Measurements from ENCODE around the gene NPEPL1. TPM values are rescaled to one million over a fixed set of nuclear protein-coding genes. Genes with fewer than 3 reads are reported as not detected.

Gene NPEPL1
- total RNA-seq, 1 experiment from 2014 or later, result 18.1 TPM

DNA sequence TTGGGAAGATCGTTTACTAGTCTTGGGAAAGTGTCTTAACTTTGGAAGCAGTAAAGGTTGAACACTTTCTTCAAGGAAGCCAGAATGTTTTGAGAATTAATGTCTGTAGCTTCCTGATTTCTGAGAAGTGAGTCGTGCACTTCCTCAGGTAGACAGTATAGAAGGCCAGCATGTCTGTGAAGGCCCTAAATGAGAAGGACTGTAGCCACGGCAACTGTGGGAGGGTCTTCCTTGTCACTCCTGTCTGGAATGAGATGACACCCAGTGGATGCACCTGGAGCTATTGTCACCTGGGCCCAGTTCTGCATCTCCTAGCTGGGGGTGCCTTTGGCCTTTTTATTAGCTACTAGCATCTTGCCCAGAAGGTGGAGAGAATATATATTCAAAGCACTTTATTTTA is 32.8 kb upstream of the NPEPL1 start:
- Mint-ChIP-seq H3K9me3 (ENCODE audit: low read depth, unreplicated experiment) (no peaks in the 10 kb centered on the region), H3K4me3 (ENCODE audit: low read depth, unreplicated experiment) (no peak overlapping the region), H3K27me3 (ENCODE audit: unreplicated experiment) (no peaks in the 10 kb centered on the region), H3K36me3 (ENCODE audit: insufficient read depth, unreplicated experiment) (peaks cover 27% of the 10 kb centered on the region), H3K4me1 (ENCODE audit: low read depth, unreplicated experiment) (peaks cover 29% of the 10 kb centered on the region), H3K27ac (ENCODE audit: unreplicated experiment) (peak overlapping the region; percentile 48)
- BruUV-seq (replicated peaks), result no TSS peak
- TF ChIP-seq, protein P1, sequence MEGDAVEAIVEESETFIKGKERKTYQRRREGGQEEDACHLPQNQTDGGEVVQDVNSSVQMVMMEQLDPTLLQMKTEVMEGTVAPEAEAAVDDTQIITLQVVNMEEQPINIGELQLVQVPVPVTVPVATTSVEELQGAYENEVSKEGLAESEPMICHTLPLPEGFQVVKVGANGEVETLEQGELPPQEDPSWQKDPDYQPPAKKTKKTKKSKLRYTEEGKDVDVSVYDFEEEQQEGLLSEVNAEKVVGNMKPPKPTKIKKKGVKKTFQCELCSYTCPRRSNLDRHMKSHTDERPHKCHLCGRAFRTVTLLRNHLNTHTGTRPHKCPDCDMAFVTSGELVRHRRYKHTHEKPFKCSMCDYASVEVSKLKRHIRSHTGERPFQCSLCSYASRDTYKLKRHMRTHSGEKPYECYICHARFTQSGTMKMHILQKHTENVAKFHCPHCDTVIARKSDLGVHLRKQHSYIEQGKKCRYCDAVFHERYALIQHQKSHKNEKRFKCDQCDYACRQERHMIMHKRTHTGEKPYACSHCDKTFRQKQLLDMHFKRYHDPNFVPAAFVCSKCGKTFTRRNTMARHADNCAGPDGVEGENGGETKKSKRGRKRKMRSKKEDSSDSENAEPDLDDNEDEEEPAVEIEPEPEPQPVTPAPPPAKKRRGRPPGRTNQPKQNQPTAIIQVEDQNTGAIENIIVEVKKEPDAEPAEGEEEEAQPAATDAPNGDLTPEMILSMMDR (IDR thresholded peaks at IDR 0.05; ENCODE audit: unreplicated experiment), result no peak
- CTCF ChIA-PET, result interaction anchor here (0.6 to 1.7 kb wide), 5 partner anchors 9 to 375 kb away, joined by 3 to 6 read pairs (median 4); partner anchors contain the start of gene STX16
- DNase-seq, result no peak
- intact Hi-C loops (cut with micrococcal nuclease; ENCODE audit: unreplicated experiment), result loop anchor here (5.0 kb wide), 1 partner anchor 223 kb away; no protein-coding TSS in a partner anchor

- no peak for DNase-seq
- no peak overlapping the region for H3K27ac Mint-ChIP-seq (ENCODE audit: unreplicated experiment)
These were observed 31.6 kb upstream of the NPEPL1 start for GRCh38 chr20:58660855-58661597.

GRCh38 chr20:58661598-58662473 is 30.8 kb upstream of the NPEPL1 start:
- CTCF ChIA-PET, result no interaction called here
- Mint-ChIP-seq H3K4me1 (ENCODE audit: low read depth, unreplicated experiment) (peaks cover 21% of the 10 kb centered on the region), H3K36me3 (ENCODE audit: insufficient read depth, unreplicated experiment) (peaks cover 28% of the 10 kb centered on the region), H3K4me3 (ENCODE audit: low read depth, unreplicated experiment) (no peak overlapping the region), H3K27ac (ENCODE audit: unreplicated experiment) (no peak overlapping the region), H3K27me3 (ENCODE audit: unreplicated experiment) (no peaks in the 10 kb centered on the region), H3K9me3 (ENCODE audit: low read depth, unreplicated experiment) (no peaks in the 10 kb centered on the region)
- no peak for DNase-seq
- TF ChIP-seq, protein P1 (IDR thresholded peaks at IDR 0.05; ENCODE audit: unreplicated experiment), result no peak
- intact Hi-C loops (cut with micrococcal nuclease; ENCODE audit: unreplicated experiment), result no loop called here
- no TSS peak for BruUV-seq (replicated peaks)

More at GRCh38 chr20:58660855-58661597, 31.6 kb upstream of the NPEPL1 start:
- TF ChIP-seq, protein P1 (IDR thresholded peaks at IDR 0.05; ENCODE audit: unreplicated experiment), result no peak
- Mint-ChIP-seq H3K36me3 (ENCODE audit: insufficient read depth, unreplicated experiment) (peaks cover 27% of the 10 kb centered on the region), H3K27me3 (ENCODE audit: unreplicated experiment) (no peaks in the 10 kb centered on the region), H3K9me3 (ENCODE audit: low read depth, unreplicated experiment) (no peaks in the 10 kb centered on the region), H3K4me1 (ENCODE audit: low read depth, unreplicated experiment) (peaks cover 29% of the 10 kb centered on the region), H3K4me3 (ENCODE audit: low read depth, unreplicated experiment) (no peak overlapping the region)
- BruUV-seq (replicated peaks), result no TSS peak
- CTCF ChIA-PET, result interaction anchor here (0.8 kb wide), 1 partner anchor 9 kb away, joined by 4 read pairs; no protein-coding TSS in a partner anchor
- intact Hi-C loops (cut with micrococcal nuclease; ENCODE audit: unreplicated experiment), result no loop called here

DNA sequence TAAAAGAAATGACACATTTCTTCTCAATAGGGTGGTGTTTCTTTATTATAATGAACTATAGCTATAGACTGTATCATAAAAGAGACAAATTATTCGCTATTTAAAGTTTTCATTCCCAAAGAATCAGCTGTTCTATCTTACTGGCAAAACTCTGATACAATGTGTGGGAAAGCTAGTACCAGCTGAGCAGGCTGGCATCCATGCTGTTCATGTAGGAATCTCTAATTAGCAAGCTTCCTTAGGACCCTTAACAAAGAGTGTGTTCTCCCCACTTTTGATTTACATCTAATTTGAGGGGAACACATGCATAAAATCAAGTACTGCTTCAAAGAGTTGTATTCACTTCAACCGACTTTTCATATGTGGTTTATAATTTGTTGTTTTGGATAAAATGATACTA is 28.3 kb upstream of the NPEPL1 start:
- Mint-ChIP-seq H3K4me1 (ENCODE audit: low read depth, unreplicated experiment) (peaks cover 8% of the 10 kb centered on the region), H3K9me3 (ENCODE audit: low read depth, unreplicated experiment) (no peaks in the 10 kb centered on the region), H3K4me3 (ENCODE audit: low read depth, unreplicated experiment) (no peak overlapping the region), H3K36me3 (ENCODE audit: insufficient read depth, unreplicated experiment) (peaks cover 45% of the 10 kb centered on the region), H3K27me3 (ENCODE audit: unreplicated experiment) (no peaks in the 10 kb centered on the region), H3K27ac (ENCODE audit: unreplicated experiment) (no peak overlapping the region)
- intact Hi-C loops (cut with micrococcal nuclease; ENCODE audit: unreplicated experiment), result no loop called here
- CTCF ChIA-PET, result interaction anchor here (0.6 kb wide), 1 partner anchor 367 kb away, joined by 4 read pairs; no protein-coding TSS in a partner anchor
- BruUV-seq (replicated peaks), result no TSS peak
- TF ChIP-seq, protein P1 (IDR thresholded peaks at IDR 0.05; ENCODE audit: unreplicated experiment), result no peak
- DNase-seq, result no peak

Measured in Calu3 (cell line).